Measurements from ENCODE around the gene LITAFD.
"Not testable (repeated sequence)": the region's sequence is repeated elsewhere in the genome, so short reads cannot be mapped to it uniquely, and the experiment has no call there.

LITAFD gene

DNA sequence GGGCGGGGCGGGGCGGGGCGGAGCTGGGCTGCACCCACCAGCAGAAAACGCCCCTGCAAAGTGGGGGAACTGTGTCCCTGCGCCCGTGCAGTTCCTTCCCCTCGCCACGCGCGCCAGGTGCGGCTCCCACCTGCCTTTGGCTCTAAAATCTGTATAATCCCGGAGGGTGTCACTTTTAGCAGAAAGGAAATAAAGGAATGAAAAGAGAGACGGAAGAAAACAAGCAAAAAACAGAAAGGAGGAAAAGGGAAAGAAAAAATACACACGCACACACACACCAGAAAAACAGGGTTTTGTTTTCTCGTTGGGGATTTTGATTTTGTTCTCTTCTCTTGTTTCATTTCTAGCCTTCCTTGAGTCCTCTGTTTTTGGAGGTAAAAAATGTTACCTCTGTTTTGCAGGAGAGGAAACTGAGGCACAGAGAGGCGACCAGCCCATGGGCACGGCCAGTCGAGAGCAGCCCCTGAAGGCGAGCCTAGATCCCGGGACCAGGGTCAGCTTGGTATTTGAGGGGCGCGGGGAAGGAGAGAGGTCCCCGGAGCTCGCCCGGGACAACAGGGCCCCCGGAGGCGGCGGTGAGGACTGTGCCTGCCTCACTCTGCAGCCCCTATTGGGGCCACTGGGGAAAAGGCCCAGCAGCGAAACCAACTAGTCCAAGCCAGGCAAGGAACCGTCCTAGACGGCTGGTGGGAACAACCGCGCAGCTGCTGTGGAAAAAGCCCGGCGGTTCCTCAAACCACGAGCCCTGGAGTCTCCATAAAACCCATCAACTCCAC is 12.8 kb upstream of the LITAFD start:
- in situ Hi-C loops (cut with MboI; ENCODE audit: low sequenced_read_pairs) = no loop called here

DNA sequence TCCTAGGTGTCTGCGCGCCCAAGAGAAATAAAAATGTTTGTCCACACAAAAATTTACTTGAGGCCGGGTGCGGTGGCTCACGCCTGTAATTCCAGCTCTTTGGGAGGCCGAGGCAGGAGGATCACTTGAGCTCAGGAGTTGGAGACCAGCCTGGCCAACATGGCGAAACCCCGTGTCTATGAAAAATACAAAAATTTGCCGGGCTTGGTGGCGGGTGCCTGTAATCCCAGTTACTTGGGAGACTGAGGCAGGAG is 12.2 kb upstream of the LITAFD start:
- in situ Hi-C loops (cut with MboI; ENCODE audit: low sequenced_read_pairs) = not testable (repeated sequence)

- in situ Hi-C loops (cut with MboI; ENCODE audit: low sequenced_read_pairs) = no loop called here
These were observed 10.1 kb upstream of the LITAFD start for GRCh38 chr16:8872071-8872470.

GRCh38 chr16:8872967-8873865 is 8.9 kb upstream of the LITAFD start:
- in situ Hi-C loops (cut with MboI; ENCODE audit: low sequenced_read_pairs) = no loop called here

DNA sequence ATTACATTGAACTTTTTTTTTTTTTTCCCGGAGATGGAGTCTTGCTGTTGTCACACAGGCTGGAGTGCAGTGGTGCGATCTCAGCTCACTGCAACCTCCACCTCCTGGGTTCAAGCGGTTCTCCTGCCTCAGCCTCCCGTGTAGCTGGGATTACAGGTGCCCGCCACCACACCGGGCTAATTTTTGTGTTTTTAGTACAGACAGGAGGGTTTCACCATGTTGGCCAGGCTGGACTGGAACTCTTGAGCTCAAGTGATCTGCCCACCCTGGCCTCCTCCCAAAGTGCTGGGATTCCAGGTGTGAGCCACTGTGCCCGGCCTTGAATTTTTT is 8.3 kb upstream of the LITAFD start:
- in situ Hi-C loops (cut with MboI; ENCODE audit: low sequenced_read_pairs) = not testable (repeated sequence)

DNA sequence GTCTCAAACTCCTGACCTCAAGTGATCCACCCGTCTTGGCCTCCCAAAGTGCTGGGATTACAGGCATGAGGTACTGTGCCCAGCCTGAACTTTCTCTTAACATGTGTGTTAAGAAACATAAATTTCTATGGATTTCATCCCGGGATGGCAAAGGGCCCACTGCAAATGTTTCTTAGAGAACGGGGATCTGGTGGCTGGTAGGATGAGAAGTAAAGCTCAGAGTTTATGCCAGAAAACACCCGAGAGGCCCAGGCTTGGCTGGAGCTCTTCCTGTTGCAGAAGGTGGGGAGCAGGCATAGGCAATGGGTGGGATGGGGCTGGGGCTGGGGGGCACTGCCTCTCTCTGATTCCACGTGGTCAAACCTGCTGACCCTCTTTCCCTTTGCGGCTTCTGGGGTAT is 7.8 kb upstream of the LITAFD start:
- in situ Hi-C loops (cut with MboI; ENCODE audit: low sequenced_read_pairs) = no loop called here

DNA sequence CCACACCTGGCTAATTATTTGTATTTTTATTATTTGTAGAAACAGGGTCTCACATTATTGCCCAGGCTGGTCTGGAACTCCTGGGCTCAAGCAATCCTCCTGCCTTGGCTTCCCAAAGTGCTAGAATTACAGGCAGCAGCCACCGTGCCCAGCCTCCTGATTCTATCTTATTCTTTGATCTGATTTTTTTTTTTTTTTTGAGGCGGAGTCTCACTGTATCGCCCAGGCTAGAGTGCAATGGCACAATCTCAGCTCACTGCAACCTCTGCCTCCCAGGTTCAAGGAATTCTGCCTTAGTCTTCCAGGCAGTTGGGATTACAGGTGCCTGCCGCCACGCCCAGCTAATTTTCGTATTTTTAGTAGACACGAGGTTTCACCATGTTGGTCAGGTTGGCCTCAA is 6.8 kb upstream of the LITAFD start:
- in situ Hi-C loops (cut with MboI; ENCODE audit: low sequenced_read_pairs) = not testable (repeated sequence)

DNA sequence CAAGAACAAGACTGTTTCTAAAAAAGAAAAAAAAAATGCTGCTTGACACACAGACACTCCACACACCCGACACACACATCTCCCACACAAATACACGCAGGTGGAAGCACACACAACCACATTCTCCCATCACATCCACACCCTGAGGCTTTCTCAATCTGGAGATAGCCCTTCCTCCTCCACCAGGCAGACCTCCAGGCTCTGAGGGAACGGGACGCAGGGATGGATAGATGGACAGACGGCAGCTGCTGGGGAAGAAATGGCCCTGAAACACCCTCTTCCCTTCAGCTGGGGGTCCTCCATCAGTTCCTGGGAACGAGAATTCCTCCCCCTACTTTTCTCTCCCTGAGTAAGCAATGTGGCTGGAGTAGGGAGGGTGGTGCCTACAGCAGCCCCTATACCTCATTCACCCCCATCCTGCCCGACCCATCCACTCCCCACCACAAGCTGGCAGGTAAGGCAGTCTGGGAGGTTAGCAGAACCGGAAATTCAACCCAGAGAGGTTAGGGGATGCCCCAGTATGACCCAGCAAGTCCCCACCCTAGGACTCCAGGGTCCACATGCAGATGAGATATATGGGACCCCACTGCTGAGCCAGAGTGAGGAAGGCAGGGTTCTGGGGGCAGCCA is 4.1 kb upstream of the LITAFD start:
- in situ Hi-C loops (cut with MboI; ENCODE audit: low sequenced_read_pairs) = no loop called here

- in situ Hi-C loops (cut with MboI; ENCODE audit: low sequenced_read_pairs) = no loop called here
These were observed 3.6 kb upstream of the LITAFD start for GRCh38 chr16:8878523-8878911.

DNA sequence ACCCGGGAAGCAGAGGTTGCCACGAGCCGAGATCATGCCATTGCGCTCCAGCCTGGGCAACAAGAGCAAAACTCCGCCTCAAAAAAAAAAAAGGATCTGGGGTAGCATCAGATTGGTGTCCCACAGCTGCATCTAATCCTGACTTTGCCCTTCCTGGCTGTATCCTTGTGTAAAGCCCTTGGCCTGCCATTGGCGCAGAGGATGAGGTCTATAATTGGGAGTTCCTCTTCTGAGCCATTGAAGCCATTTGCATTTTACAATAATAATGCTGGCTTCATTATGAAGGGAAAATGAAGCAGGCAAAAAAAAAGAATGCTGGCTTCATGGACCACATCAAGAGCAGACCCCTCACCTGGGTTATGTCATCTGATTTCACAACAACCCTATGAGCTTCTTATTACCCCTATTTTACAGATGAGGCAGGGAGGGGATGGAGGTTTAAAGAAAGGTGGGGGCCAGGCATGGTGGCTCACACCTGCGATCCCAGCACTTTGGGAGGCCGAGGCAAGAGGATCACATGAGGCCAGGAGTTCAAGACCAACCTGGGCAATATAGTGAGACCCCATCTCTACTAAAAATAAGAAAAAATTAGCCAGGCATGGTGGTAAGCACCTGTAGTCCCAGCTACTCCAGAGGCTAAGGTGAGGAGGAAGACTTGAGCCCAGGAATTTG is 1.2 kb upstream of the LITAFD start:
- in situ Hi-C loops (cut with MboI; ENCODE audit: low sequenced_read_pairs) = loop anchor here (10.0 kb wide), 1 partner anchor 316 kb away; no protein-coding TSS in a partner anchor

GRCh38 chr16:8882725-8883377 is 700 bp downstream of the LITAFD start:
- in situ Hi-C loops (cut with MboI; ENCODE audit: low sequenced_read_pairs) = loop anchor here (10.0 kb wide), 1 partner anchor 318 kb away; no protein-coding TSS in a partner anchor

DNA sequence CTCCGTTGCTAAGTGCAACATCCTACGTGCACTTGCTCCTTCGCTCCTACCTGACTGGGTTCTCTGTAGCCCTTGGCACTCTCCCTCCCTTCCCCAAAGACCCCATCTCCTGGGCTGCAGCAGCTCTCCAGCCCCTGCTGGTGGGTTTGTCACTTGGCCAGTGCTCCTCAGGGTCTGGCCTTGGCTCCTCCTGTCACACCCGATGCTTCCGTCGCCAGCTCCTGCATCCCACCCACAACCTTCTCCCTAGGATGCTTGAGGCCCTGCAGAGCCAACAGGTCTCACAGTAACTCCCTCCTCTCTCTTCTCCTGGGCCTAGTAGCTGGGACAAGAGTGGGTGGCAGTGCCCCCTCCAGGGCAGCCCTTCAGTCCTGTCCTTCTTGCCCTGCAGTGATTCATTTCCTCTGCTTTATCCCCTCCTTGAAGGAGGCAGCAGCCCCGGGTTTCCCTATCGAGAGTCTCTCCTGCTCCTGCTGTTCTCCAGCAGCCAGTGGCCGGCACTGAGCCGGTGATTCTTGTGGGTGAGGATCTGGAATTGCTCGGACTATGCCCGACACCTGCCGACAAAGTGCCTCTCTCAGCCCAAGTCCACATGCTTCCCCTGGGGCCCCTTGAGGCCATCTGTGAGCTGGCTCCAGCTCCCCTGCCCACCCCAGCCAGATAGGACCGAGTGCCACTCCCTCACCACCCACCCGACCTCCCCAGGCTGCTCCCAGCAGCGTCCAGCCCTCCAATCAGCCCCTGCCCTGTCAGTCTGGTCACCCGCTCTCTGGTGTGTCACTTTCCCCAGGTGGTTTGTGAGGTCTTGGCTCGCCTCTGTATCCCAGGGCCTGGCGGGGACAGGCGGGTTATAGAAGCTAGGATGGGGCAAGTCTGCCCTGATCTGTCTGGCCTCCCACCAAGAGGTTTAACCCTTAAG is 3.8 kb downstream of the LITAFD start:
- in situ Hi-C loops (cut with MboI; ENCODE audit: low sequenced_read_pairs) = loop anchor here (10.0 kb wide), 1 partner anchor 321 kb away; no protein-coding TSS in a partner anchor

DNA sequence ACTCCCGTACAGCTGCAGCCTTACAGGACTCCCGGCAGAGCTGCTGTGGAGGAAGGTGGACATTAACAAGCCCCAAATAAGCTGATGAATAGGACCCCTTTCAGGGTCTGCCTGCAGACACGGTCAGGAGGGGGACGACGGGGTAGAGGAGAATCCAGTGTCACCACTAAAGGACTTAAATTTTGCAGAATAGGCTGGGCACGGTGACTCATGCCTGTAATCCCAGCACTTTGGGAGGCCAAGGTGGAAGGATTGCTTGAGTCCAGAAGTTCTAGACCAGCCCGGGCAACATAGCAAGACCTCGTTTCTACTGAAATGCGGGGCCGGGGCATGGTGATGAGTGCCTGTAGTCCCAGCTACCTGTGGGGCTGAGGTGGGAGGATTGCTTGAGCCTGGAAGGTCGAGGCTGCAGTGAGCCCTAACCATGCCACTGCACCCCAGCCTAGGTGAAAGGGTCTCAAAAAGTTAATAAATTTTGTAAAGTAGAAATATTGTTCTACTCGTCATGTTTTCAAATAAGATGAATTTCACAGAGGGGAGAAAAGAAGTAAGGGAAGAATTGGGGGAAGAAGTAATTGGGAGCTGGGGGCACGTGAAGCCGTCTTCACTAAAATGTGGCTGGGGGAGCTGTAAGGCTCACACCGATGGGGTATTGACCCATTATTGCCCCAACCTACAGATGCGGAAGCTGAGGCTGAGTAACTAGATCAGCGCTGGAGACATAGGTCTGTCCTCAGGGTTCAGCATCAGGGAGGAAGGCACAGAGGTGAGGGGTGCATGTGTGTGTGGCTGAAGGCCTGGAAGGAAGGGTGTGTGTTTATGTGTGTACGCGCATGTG is 4.7 kb downstream of the LITAFD start:
- in situ Hi-C loops (cut with MboI; ENCODE audit: low sequenced_read_pairs) = loop anchor here (10.0 kb wide), 1 partner anchor 322 kb away; no protein-coding TSS in a partner anchor

- in situ Hi-C loops (cut with MboI; ENCODE audit: low sequenced_read_pairs) = loop anchor here (10.0 kb wide), 1 partner anchor 323 kb away; no protein-coding TSS in a partner anchor
These were observed 5.2 kb downstream of the LITAFD start for GRCh38 chr16:8887431-8887765.

- in situ Hi-C loops (cut with MboI; ENCODE audit: low sequenced_read_pairs) = loop anchor here (10.0 kb wide), 1 partner anchor 323 kb away; no protein-coding TSS in a partner anchor
These were observed 5.9 kb downstream of the LITAFD start for GRCh38 chr16:8887952-8888560.

DNA sequence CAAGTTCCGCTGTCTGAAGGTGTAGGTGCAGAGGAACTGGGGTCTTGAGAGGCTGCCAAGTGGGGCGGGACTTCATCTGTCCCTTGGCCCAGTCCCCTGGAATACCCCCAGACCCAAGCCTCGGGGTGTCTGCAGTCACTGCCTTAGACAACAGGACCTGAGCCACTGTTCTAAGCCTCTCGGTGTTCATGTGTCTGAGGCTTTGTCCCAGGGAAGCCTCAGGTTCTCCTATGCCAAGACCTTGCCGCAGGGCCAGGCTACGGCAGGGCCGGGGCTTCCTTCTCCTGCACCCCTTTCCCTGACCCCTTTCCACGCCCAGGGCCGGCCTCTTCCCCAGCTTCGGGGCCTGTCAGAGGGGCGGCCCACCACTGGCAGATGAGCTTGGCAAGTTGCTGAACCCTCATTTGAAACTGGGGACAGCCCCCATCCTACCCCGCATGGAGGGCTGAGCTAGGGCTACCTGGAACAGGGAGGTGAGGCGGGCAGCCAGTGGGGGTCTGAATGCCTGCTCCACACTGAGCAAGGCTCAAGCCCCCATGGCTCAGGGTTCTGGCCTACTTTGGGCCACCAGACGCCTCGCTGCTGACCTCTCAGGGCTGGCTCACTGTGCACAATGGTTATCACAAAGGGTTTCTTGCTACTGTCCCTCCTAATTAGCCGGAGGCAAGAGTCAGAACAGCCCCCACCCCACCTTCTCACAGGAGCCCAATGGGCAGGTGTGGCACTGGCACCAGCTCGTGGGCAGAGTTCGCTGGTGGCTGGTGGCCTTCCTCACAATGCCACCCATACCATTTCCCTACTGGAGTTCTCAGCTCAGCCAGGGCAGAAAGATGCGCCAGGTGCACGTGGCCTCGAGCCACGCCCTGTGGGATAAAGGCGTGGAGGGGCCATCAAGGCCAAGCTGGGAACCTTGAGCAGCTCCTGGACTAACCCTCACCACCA is 7.1 kb downstream of the LITAFD start:
- in situ Hi-C loops (cut with MboI; ENCODE audit: low sequenced_read_pairs) = loop anchor here (10.0 kb wide), 1 partner anchor 324 kb away; no protein-coding TSS in a partner anchor

Data from HL-60/S4 treated with retinoic acid at 250 ng/mL for 4 days and 3 days (cell line).